B cell (primary cell): ENCODE measurements around the gene WDR35. TPM values are rescaled to one million over a fixed set of nuclear protein-coding genes. Genes with fewer than 3 reads are reported as not detected.

Experiments
- ATAC-seq: fragments of 200-7000 bp; cut with Tn5 transposase; one replicate; pipeline ENCODE4 v1.10.0; 2021; ENCODE audit warnings: low read depth, mild to moderate bottlenecking, moderate number of reproducible peaks, moderate library complexity
- CTCF ChIA-PET: fragments of 350-600 bp; sonication (Branson Sonifier 250); formaldehyde crosslinking; loops from one replicate; lab custom pipeline; 2021; ENCODE audit warnings: antibody characterized with exemption, inconsistent platforms; lab: Charles Lee
- POLR2A ChIA-PET: fragments of 350-600 bp; sonication (Branson Sonifier 250); formaldehyde crosslinking; loops from one replicate; lab custom pipeline; 2021; ENCODE audit warnings: antibody characterized with exemption; lab: Charles Lee
- DNase-seq: peaks from one replicate; pipeline ENCODE4 v3.0.0; 2013
- H2AFZ ChIP-seq: 2 replicates; pipeline ENCODE4 v1.6.1; 2012; ENCODE audit warnings: mild to moderate bottlenecking, low read depth, low read length; ENCODE audit not compliant: insufficient read depth, poor library complexity, severe bottlenecking
- H3K27ac ChIP-seq, 2 donors: 1 replicate in 1 of 2; 2 replicates in 1 of 2; pipeline ENCODE4 v1.5.1; 2012 to 2013; ENCODE audit warnings: low read length in 2 of 2, mild to moderate bottlenecking in 2 of 2, moderate library complexity in 1 of 2
- H3K27me3 ChIP-seq, 4 experiments: fragments of 200-600 bp in 1 of 4; sonication (generic) in 1 of 4; replicated peaks in 1 of 4; 1 replicate in 2 of 4; 2 replicates in 2 of 4; pipeline versions ENCODE4 v1.6.1 to v1.7.0; 2013 to 2016; ENCODE audit warnings: low read length in 3 of 4, mild to moderate bottlenecking in 2 of 4, mixed read lengths in 1 of 4, moderate library complexity in 1 of 4; ENCODE audit not compliant: insufficient read depth in 4 of 4, control insufficient read depth in 3 of 4; ENCODE audit errors: control extremely low read depth in 1 of 4
- H3K36me3 ChIP-seq, 2 experiments: replicated peaks in 1 of 2; 1 replicate in 1 of 2; 2 replicates in 1 of 2; pipeline versions ENCODE4 v1.6.1 to v1.7.1; 2013; ENCODE audit warnings: low read length in 1 of 2; ENCODE audit not compliant: insufficient read depth in 2 of 2, control insufficient read depth in 1 of 2; ENCODE audit errors: control extremely low read depth in 1 of 2, extremely low read depth in 1 of 2
- H3K4me1 ChIP-seq, 2 donors: fragments of 200-600 bp in 1 of 2; sonication (generic) in 1 of 2; 1 replicate in 1 of 2; 2 replicates in 1 of 2; pipeline versions ENCODE4 v1.5.1 to v1.6.1; 2013 to 2017; ENCODE audit warnings: low read length in 2 of 2; ENCODE audit not compliant: control insufficient read depth in 2 of 2, insufficient read depth in 2 of 2
- H3K4me2 ChIP-seq: replicated peaks from 2 replicates; pipeline ENCODE3; 2012; ENCODE audit warnings: mild to moderate bottlenecking, low read depth, low read length; ENCODE audit not compliant: poor library complexity, severe bottlenecking
- H3K4me3 ChIP-seq, 5 experiments: fragments of 200-600 bp in 1 of 5; sonication (generic) in 1 of 5; 1 replicate in 3 of 5; 2 replicates in 2 of 5; pipeline versions ENCODE4 v1.5.1 to v1.7.0; 2011 to 2016; ENCODE audit warnings: low read length in 4 of 5, mild to moderate bottlenecking in 4 of 5, low read depth in 2 of 5, control low read depth in 1 of 5, moderate library complexity in 1 of 5; ENCODE audit not compliant: insufficient read depth in 1 of 5; ENCODE audit errors: control extremely low read depth in 1 of 5, extremely low read depth in 1 of 5
- H3K79me2 ChIP-seq: fragments of 200-600 bp; sonication (generic); one replicate; pipeline ENCODE4 v1.6.0; 2016; ENCODE audit warnings: low read length; ENCODE audit not compliant: control insufficient read depth, insufficient read depth
- H3K9ac ChIP-seq: fragments of 200-600 bp; sonication (generic); 2 replicates; pipeline ENCODE4 v1.6.1; 2017; ENCODE audit warnings: mild to moderate bottlenecking, low read length, moderate library complexity
- H3K9me3 ChIP-seq, 3 donors: one replicate each; pipeline versions ENCODE4 v1.6.1 to v1.7.1; 2013; ENCODE audit warnings: low read length in 2 of 3; ENCODE audit not compliant: control insufficient read depth in 2 of 3, insufficient read depth in 1 of 3; ENCODE audit errors: control extremely low read depth in 1 of 3
- H4K20me1 ChIP-seq: 2 replicates; pipeline ENCODE4 v1.6.0; 2012; ENCODE audit warnings: mild to moderate bottlenecking, low read length; ENCODE audit not compliant: insufficient read depth, control insufficient read depth, poor library complexity, severe bottlenecking
- H3K27ac Mint-ChIP-seq: one replicate; pipeline ENCODE4 v1.8.0; 2021; ENCODE audit warnings: mixed read lengths
- H3K27me3 Mint-ChIP-seq: one replicate; pipeline ENCODE4 v1.8.0; 2021; ENCODE audit warnings: mixed read lengths
- H3K4me1 Mint-ChIP-seq: one replicate; pipeline ENCODE4 v1.8.0; 2021; ENCODE audit warnings: mixed read lengths
- H3K4me3 Mint-ChIP-seq: one replicate; pipeline ENCODE4 v1.8.0; 2021; ENCODE audit warnings: mixed read lengths
- H3K9me3 Mint-ChIP-seq: one replicate; pipeline ENCODE4 v1.8.0; 2022; ENCODE audit warnings: mixed read lengths; ENCODE audit not compliant: insufficient read depth
- EZH2 ChIP-seq: IDR thresholded peaks from 2 replicates; pipeline ENCODE4 v1.6.1; 2012; ENCODE audit warnings: borderline replicate concordance, low read depth, mild to moderate bottlenecking, moderate library complexity, low read length; ENCODE audit not compliant: insufficient read depth, poor library complexity, severe bottlenecking
- WGBS: methylation state at CpG from one replicate; pipeline ENCODE4 v1.1.5; 2013; ENCODE audit warnings: missing lambda C conversion rate; ENCODE audit not compliant: insufficient coverage; 5-methylcytosine and 5-hydroxymethylcytosine counted together
- intact Hi-C: fragments of 100-400 bp; cut with micrococcal nuclease; formaldehyde crosslinking; loops from one replicate; pipeline ENCODE4 v1.10.0; 2022
- polyA plus RNA-seq: library from polyadenylated mRNA; depleted of rRNA; stranded (reverse); fragments of >200 nt; gene quantifications from 2 replicates; pipeline ENCODE4 v1.2.3, GENCODE V29; 2012
- total RNA-seq, 2 donors: library from RNA; stranded (reverse); fragments of 120-200 nt in 1 of 2; gene quantifications; 1 replicate in 1 of 2; 2 replicates in 1 of 2; pipeline versions ENCODE4 v1.2.3 to v1.2.4, GENCODE V29; 2013 to 2022
- TF ChIP-seq, protein P1 (sequence below): fragments of 200-600 bp; IDR thresholded peaks from one replicate; pipeline ENCODE4 v1.8.0; 2022; ENCODE audit warnings: antibody characterized with exemption, mild to moderate bottlenecking

Gene WDR35
- total and polyA plus RNA-seq, 2 donors (not counting 1 experiment from before 2014, with no cell fraction given), result 2.4 to 9.4 TPM

DNA sequence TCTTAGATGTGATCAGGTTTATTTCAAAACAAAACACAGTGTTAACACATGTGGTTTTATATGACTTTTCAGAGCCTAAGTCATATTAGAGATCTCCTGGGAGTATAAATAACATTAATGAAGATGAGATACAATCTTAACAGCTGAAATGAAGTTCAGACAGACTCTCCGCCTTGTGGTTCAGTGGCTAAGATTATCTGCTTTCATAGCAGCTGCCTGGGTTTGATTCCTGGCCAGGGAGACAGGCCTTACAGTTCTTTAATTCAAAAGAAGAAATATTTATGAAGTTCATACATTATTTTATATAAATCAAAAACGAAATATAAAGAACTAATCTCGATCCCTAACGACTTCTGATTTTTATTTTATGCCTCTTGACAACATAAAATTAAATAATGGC lies 52.9 kb downstream of the WDR35 start:
- no peak overlapping the region for H3K4me2 ChIP-seq
- no peak overlapping the region for H3K4me3 Mint-ChIP-seq
- no peaks in the 10 kb centered on the region for H3K27me3 ChIP-seq
- CTCF ChIA-PET, result no interaction called here
- H3K79me2 ChIP-seq, result no peaks in the 10 kb centered on the region
- POLR2A ChIA-PET, result no interaction called here
- no peaks in the 10 kb centered on the region for H4K20me1 ChIP-seq
- H3K4me1 Mint-ChIP-seq, result no peaks in the 10 kb centered on the region
- no peak for TF ChIP-seq EZH2
- TF ChIP-seq, protein P1, sequence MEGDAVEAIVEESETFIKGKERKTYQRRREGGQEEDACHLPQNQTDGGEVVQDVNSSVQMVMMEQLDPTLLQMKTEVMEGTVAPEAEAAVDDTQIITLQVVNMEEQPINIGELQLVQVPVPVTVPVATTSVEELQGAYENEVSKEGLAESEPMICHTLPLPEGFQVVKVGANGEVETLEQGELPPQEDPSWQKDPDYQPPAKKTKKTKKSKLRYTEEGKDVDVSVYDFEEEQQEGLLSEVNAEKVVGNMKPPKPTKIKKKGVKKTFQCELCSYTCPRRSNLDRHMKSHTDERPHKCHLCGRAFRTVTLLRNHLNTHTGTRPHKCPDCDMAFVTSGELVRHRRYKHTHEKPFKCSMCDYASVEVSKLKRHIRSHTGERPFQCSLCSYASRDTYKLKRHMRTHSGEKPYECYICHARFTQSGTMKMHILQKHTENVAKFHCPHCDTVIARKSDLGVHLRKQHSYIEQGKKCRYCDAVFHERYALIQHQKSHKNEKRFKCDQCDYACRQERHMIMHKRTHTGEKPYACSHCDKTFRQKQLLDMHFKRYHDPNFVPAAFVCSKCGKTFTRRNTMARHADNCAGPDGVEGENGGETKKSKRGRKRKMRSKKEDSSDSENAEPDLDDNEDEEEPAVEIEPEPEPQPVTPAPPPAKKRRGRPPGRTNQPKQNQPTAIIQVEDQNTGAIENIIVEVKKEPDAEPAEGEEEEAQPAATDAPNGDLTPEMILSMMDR, result no peak
- H3K36me3 ChIP-seq, result peaks cover 0 to 8% of the 10 kb centered on the region in 2 experiments
- no peak overlapping the region for H3K27ac ChIP-seq
- H3K9me3 Mint-ChIP-seq, result no peaks in the 10 kb centered on the region
- H3K9me3 ChIP-seq, result no peaks in the 10 kb centered on the region
- DNase-seq (no peak), ATAC-seq (no peak)
- no peak overlapping the region for H3K4me3 ChIP-seq
- WGBS, result no CpG with 5 or more reads among the region's 4 CpGs
- no peak overlapping the region for H2AFZ ChIP-seq
- no peak overlapping the region for H3K27ac Mint-ChIP-seq
- H3K4me1 ChIP-seq, result no peaks in the 10 kb centered on the region
- intact Hi-C loops, result no loop called here
- H3K9ac ChIP-seq, result no peak overlapping the region
- H3K27me3 Mint-ChIP-seq, result no peaks in the 10 kb centered on the region

DNA sequence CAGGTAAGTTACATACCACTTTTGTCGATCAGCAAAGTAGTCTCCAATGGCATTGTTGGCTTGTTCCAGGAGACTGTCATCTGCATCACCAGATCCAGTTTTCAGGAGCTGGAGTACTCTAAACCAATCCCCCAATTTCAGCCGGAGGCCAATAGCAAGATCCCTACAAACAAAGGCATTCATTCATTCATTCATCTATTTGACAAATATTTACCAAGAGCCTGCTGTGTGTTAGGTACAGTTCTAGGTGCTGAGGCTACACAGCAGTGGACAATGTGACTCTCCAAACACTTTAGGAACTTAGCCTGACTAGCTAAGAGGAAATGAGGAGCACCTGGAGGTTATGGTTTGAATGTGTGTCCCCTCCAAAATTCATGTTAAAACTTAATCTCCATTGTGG lies 53.7 kb downstream of the WDR35 start:
- no peak overlapping the region for H2AFZ ChIP-seq
- WGBS, result 100% methylated on average over 2 of the region's 2 CpGs
- H3K9me3 ChIP-seq, result no peaks in the 10 kb centered on the region
- no peak overlapping the region for H3K9ac ChIP-seq
- POLR2A ChIA-PET, result no interaction called here
- no peaks in the 10 kb centered on the region for H3K4me1 Mint-ChIP-seq
- H3K4me2 ChIP-seq, result no peak overlapping the region
- H3K36me3 ChIP-seq, result peaks cover 0 to 8% of the 10 kb centered on the region in 2 experiments
- no peaks in the 10 kb centered on the region for H4K20me1 ChIP-seq
- no peaks in the 10 kb centered on the region for H3K27me3 Mint-ChIP-seq
- no peaks in the 10 kb centered on the region for H3K79me2 ChIP-seq
- H3K27ac Mint-ChIP-seq, result no peak overlapping the region
- H3K9me3 Mint-ChIP-seq, result no peaks in the 10 kb centered on the region
- CTCF ChIA-PET, result no interaction called here
- no peak overlapping the region for H3K4me3 Mint-ChIP-seq
- no peak overlapping the region for H3K27ac ChIP-seq
- no peak overlapping the region for H3K4me3 ChIP-seq
- intact Hi-C loops, result no loop called here
- DNase-seq (no peak), ATAC-seq (no peak)
- TF ChIP-seq, protein P1, result no peak
- no peak for TF ChIP-seq EZH2
- no peaks in the 10 kb centered on the region for H3K4me1 ChIP-seq
- H3K27me3 ChIP-seq, result no peaks in the 10 kb centered on the region
